ENCODE data around the gene MST1.

- no peak for TF ChIP-seq ZNF404 (tag by site-specific recombination; IDR thresholded peaks at IDR 0.05)
- no peak for TF ChIP-seq ZXDB (tag by site-specific recombination; IDR thresholded peaks at IDR 0.05)
- TF ChIP-seq ZNF423 (tag by site-specific recombination; IDR thresholded peaks at IDR 0.05), result no peak
- TF ChIP-seq CTCF (tag by site-specific recombination; IDR thresholded peaks at IDR 0.05), result no peak
- TF ChIP-seq ZNF274 (IDR thresholded peaks at IDR 0.05; ENCODE audit: low read length), result no peak
- no peak for TF ChIP-seq ZNF274 (tag by site-specific recombination; IDR thresholded peaks at IDR 0.05; ENCODE audit: borderline replicate concordance)
- TF ChIP-seq, protein P1, sequence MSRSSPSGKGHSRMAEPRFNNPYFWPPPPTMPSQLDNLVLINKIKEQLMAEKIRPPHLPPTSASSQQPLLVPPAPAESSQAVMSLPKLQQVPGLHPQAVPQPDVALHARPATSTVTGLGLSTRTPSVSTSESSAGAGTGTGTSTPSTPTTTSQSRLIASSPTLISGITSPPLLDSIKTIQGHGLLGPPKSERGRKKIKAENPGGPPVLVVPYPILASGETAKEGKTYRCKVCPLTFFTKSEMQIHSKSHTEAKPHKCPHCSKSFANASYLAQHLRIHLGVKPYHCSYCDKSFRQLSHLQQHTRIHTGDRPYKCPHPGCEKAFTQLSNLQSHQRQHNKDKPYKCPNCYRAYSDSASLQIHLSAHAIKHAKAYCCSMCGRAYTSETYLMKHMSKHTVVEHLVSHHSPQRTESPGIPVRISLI (tag by site-specific recombination; IDR thresholded peaks at IDR 0.05), result no peak
- TF ChIP-seq ZNF596 (tag by site-specific recombination; IDR thresholded peaks at IDR 0.05), result no peak
- no peak for TF ChIP-seq SP2 (tag by site-specific recombination; IDR thresholded peaks at IDR 0.05)
- TF ChIP-seq ZBTB7A (tag by site-specific recombination; IDR thresholded peaks at IDR 0.05; ENCODE audit: low read depth), result no peak
- no peak for TF ChIP-seq ZNF416 (tag by site-specific recombination; IDR thresholded peaks at IDR 0.05)
- TF ChIP-seq IKZF3 (tag by site-specific recombination; IDR thresholded peaks at IDR 0.05), result no peak
Observed at GRCh38 chr3:49712166-49712565, 22.9 kb upstream of the MST1 start.

All from HEK293 (cell line).